Keratinocyte (primary cell): Measurements from ENCODE around the gene PITX1. TPM values are rescaled to one million over a fixed set of nuclear protein-coding genes. Genes with fewer than 3 reads are reported as not detected.

Source experiments
- DNase-seq: peaks from one replicate; pipeline ENCODE4 v3.0.0-alpha.2; 2011; ENCODE audit warnings: low read depth, missing footprints, low spot score
- FAIRE-seq: peaks from 2 replicates; lab custom pipeline; 2011; peaks lifted over from hg19 to GRCh38; lab: Jason Lieb, UNC
- H2AFZ ChIP-seq: 2 replicates; pipeline ENCODE4 v1.6.0; 2012; ENCODE audit warnings: low read length, control low read depth, inconsistent platforms; ENCODE audit not compliant: control insufficient read depth
- H3K27ac ChIP-seq: 2 replicates; pipeline ENCODE4 v1.5.1; 2011; ENCODE audit warnings: low read length; ENCODE audit not compliant: control insufficient read depth, insufficient read depth
- H3K27me3 ChIP-seq: 3 replicates; pipeline ENCODE4 v1.6.0; 2011; ENCODE audit warnings: low read length; ENCODE audit not compliant: control insufficient read depth, insufficient read depth; ENCODE audit errors: extremely low read depth
- H3K36me3 ChIP-seq, 2 experiments: 2 replicates in 1 of 2; 3 replicates in 1 of 2; pipeline ENCODE4 v1.5.1; 2011; ENCODE audit warnings: low read length in 2 of 2, mild to moderate bottlenecking in 1 of 2; ENCODE audit not compliant: control insufficient read depth in 2 of 2, insufficient read depth in 2 of 2; ENCODE audit errors: extremely low read depth in 1 of 2
- H3K4me1 ChIP-seq: 3 replicates; pipeline ENCODE4 v1.5.1; 2011; ENCODE audit warnings: low read length; ENCODE audit not compliant: control insufficient read depth, insufficient read depth; ENCODE audit errors: extremely low read depth
- H3K4me2 ChIP-seq: 3 replicates; pipeline ENCODE4 v1.6.0; 2011; ENCODE audit warnings: low read depth, low read length; ENCODE audit not compliant: control insufficient read depth, insufficient read depth; ENCODE audit errors: extremely low read depth
- H3K4me3 ChIP-seq, 3 experiments: fragments of 200-600 bp in 1 of 3; sonication (generic) in 1 of 3; 2 replicates in 2 of 3; 3 replicates in 1 of 3; pipeline ENCODE4 v1.5.1; 2011 to 2016; ENCODE audit warnings: low read length in 3 of 3, mild to moderate bottlenecking in 3 of 3, control low read depth in 2 of 3, inconsistent platforms in 1 of 3, low read depth in 1 of 3, mixed read lengths in 1 of 3, mixed run types in 1 of 3, moderate library complexity in 1 of 3; ENCODE audit not compliant: control insufficient read depth in 2 of 3, insufficient read depth in 2 of 3; ENCODE audit errors: extremely low read depth in 1 of 3
- H3K79me2 ChIP-seq: 2 replicates; pipeline ENCODE4 v1.6.0; 2012; ENCODE audit warnings: low read length; ENCODE audit not compliant: control insufficient read depth, insufficient read depth
- H3K9ac ChIP-seq: 3 replicates; pipeline ENCODE4 v1.6.0; 2011; ENCODE audit warnings: low read length; ENCODE audit not compliant: control insufficient read depth, insufficient read depth; ENCODE audit errors: extremely low read depth
- H3K9me1 ChIP-seq: 3 replicates; pipeline ENCODE4 v1.6.0; 2011; ENCODE audit warnings: low read length; ENCODE audit not compliant: control insufficient read depth, insufficient read depth; ENCODE audit errors: extremely low read depth
- H3K9me3 ChIP-seq: 2 replicates; pipeline ENCODE4 v1.5.1; 2012; ENCODE audit warnings: low read depth, low read length; ENCODE audit not compliant: control insufficient read depth
- H4K20me1 ChIP-seq: 3 replicates; pipeline ENCODE4 v1.6.0; 2011; ENCODE audit warnings: low read length; ENCODE audit not compliant: control insufficient read depth, insufficient read depth; ENCODE audit errors: extremely low read depth
- CTCF ChIP-seq, 3 experiments: IDR thresholded peaks in 1 of 3; conservative IDR thresholded peaks in 1 of 3; optimal IDR thresholded peaks in 1 of 3; 2 replicates in 2 of 3; 3 replicates in 1 of 3; pipeline versions ENCODE3 to v1.5.1; 2011; ENCODE audit warnings: low read length in 3 of 3, mild to moderate bottlenecking in 3 of 3, moderate library complexity in 2 of 3, control low read depth in 1 of 3, inconsistent platforms in 1 of 3; ENCODE audit not compliant: insufficient read depth in 2 of 3; ENCODE audit errors: extremely low read depth in 1 of 3
- EZH2 ChIP-seq: IDR thresholded peaks from one replicate; pipeline ENCODE4 v1.6.1; 2012; ENCODE audit warnings: inconsistent platforms, mild to moderate bottlenecking, low read length, moderate library complexity
- dilution Hi-C: fragments of 300-500 bp; cut with MboI; formaldehyde crosslinking; loops from one replicate; pipeline ENCODE4 v1.7.0; 2020; ENCODE audit warnings: low sequenced_read_pairs; ENCODE audit not compliant: extremely low pct_ligation_motif_present
- polyA plus RNA-seq, 5 experiments: library from polyadenylated mRNA; depleted of rRNA in 3 of 5; stranded (reverse) in 3 of 5; stranded (forward) in 1 of 5; unstranded in 1 of 5; fragments of >200 nt; gene quantifications; 1 replicate in 1 of 5; 2 replicates in 3 of 5; 3 replicates in 1 of 5; pipeline versions ENCODE4 v1.2.1 to v1.2.3, GENCODE V29; 2011 to 2012; ENCODE audit warnings: missing spikeins in 2 of 5, low read depth in 1 of 5, low replicate concordance in 1 of 5

PITX1 gene
- polyA plus RNA-seq, 1 donor (not counting 4 experiments of a cell fraction or from before 2014, with no cell fraction given): 0.73 TPM

- Histone ChIP-seq H3K79me2 (no peaks in the 10 kb centered on the region), H2AFZ (no peak overlapping the region), H3K4me2 (no peak overlapping the region), H3K27ac (no peak overlapping the region), H3K4me1 (no peaks in the 10 kb centered on the region), H3K4me3 (no peak overlapping the region), H4K20me1 (no peaks in the 10 kb centered on the region), H3K9ac (no peak overlapping the region), H3K9me3 (no peaks in the 10 kb centered on the region), H3K27me3 (peaks cover 42% of the 10 kb centered on the region), H3K9me1 (no peaks in the 10 kb centered on the region), H3K36me3 (no peaks in the 10 kb centered on the region)
- dilution Hi-C loops: no loop called here
- DNase-seq (no peak), FAIRE-seq (no peak)
- TF ChIP-seq EZH2 (no peak), CTCF (optimal IDR thresholded peaks at IDR 0.05 in 1 of 3, IDR thresholded peaks at IDR 0.05 in 1 of 3, conservative IDR thresholded peaks at IDR 0.05 in 1 of 3; ENCODE audit: extremely low read depth in 1 of 3, insufficient read depth in 2 of 3, low read length in 3 of 3) (no peak)
These were observed 26.0 kb upstream of the PITX1 start for GRCh38 chr5:135060021-135060420.

- Histone ChIP-seq H2AFZ (no peak overlapping the region), H4K20me1 (no peaks in the 10 kb centered on the region), H3K27ac (no peak overlapping the region), H3K9me1 (no peaks in the 10 kb centered on the region), H3K9me3 (no peaks in the 10 kb centered on the region), H3K79me2 (no peaks in the 10 kb centered on the region), H3K27me3 (peaks cover 48% of the 10 kb centered on the region), H3K36me3 (no peaks in the 10 kb centered on the region), H3K4me1 (no peaks in the 10 kb centered on the region), H3K4me2 (no peak overlapping the region), H3K9ac (no peak overlapping the region), H3K4me3 (no peak overlapping the region)
- no peak for DNase-seq
- FAIRE-seq: no peak
- TF ChIP-seq CTCF (optimal IDR thresholded peaks at IDR 0.05 in 1 of 3, IDR thresholded peaks at IDR 0.05 in 1 of 3, conservative IDR thresholded peaks at IDR 0.05 in 1 of 3; ENCODE audit: extremely low read depth in 1 of 3, insufficient read depth in 2 of 3, low read length in 3 of 3) (no peak), EZH2 (no peak)
- dilution Hi-C loops: no loop called here
These were observed 25.2 kb upstream of the PITX1 start for GRCh38 chr5:135059000-135059923.
